ENCODE results near the gene PHLPP2. TPM values are rescaled to one million over a fixed set of nuclear protein-coding genes. Genes with fewer than 3 reads are reported as not detected.
"Not testable (repeated sequence)": the region's sequence is repeated elsewhere in the genome, so short reads cannot be mapped to it uniquely, and the experiment has no call there.

The PHLPP2 gene
- polyA plus RNA-seq, 4 donors = 3.6 to 31.7 (median 16.1) TPM

DNA sequence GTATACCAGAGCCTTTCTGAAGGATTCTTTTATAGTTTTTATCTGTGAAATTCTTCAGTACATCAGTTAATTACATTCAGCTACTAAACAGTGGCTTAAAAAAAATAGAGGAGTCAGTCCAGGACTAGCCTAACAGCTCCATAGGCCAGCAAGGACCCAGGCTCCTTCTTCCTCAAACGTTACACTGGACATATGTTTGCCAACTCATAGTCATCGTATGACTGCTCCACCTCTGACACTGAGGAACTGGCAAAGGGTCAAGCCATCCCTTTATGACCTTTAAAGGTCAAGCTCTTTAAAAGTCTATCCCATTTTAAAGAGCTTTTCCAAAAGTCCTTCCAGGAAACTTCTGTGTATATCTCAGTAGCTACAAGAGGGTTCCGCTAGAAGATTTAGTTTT, 36.6 kb downstream of the PHLPP2 start:
- H3K9me3 ChIP-seq (ENCODE audit: control insufficient read depth in 2 of 2, insufficient read depth in 1 of 2, low read depth in 1 of 2, low read length in 1 of 2) = no peaks in the 10 kb centered on the region
- H3K27ac ChIP-seq (ENCODE audit: low read depth in 1 of 3, low read length in 2 of 3) = no peak overlapping the region
- H3K4me3 ChIP-seq (ENCODE audit: low read depth in 1 of 3, low read length in 3 of 3) = no peak overlapping the region
- 72 to 84% (median 75%) methylated on average over 3 of the region's 3 CpGs for WGBS, 3 donors
- no peak for FAIRE-seq
- peaks cover 7 to 33% (median 26%) of the 10 kb centered on the region in 3 donors for H3K36me3 ChIP-seq (ENCODE audit: control insufficient read depth in 3 of 3, insufficient read depth in 2 of 3, low read depth in 1 of 3, low read length in 3 of 3)
- no peak for DNase-seq
- H3K27me3 ChIP-seq (ENCODE audit: control insufficient read depth in 3 of 3, insufficient read depth in 3 of 3, low read length in 3 of 3) = no peaks in the 10 kb centered on the region
- H3K4me1 ChIP-seq (ENCODE audit: control insufficient read depth in 3 of 3, insufficient read depth in 2 of 3, low read depth in 1 of 3, low read length in 2 of 3) = no peaks in the 10 kb centered on the region

DNA sequence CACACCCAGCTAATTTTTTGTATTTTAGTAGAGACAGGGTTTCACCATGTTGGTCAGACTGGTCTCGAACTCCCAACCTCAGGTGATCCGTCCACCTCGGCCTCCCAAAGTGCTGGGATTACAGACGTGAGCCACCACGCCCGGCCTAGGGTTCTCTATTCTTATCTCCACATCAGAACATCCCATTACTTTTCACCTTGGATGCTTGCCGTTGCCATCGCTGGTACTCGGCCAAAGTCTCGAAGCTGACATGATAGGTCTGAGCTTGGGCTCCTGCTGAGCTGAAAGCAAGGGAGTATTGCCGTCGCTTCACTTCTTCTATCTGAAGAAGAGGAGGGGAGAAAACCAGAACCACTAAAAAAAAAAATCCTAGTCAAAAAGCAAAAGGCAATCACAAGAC, 40.2 kb downstream of the PHLPP2 start:
- not testable (repeated sequence) for H3K4me1 ChIP-seq (ENCODE audit: control insufficient read depth in 3 of 3, insufficient read depth in 2 of 3, low read depth in 1 of 3, low read length in 2 of 3); H3K27ac ChIP-seq (ENCODE audit: low read depth in 1 of 3, low read length in 2 of 3); H3K4me3 ChIP-seq (ENCODE audit: low read depth in 1 of 3, low read length in 3 of 3); DNase-seq; H3K27me3 ChIP-seq (ENCODE audit: control insufficient read depth in 3 of 3, insufficient read depth in 3 of 3, low read length in 3 of 3); H3K9me3 ChIP-seq (ENCODE audit: control insufficient read depth in 2 of 2, insufficient read depth in 1 of 2, low read depth in 1 of 2, low read length in 1 of 2); FAIRE-seq
- WGBS, 3 donors = 94 to 97% (median 96%) methylated on average over 12 of the region's 12 CpGs
- peaks cover 7 to 33% (median 21%) of the 10 kb centered on the region in 3 donors for H3K36me3 ChIP-seq (ENCODE audit: control insufficient read depth in 3 of 3, insufficient read depth in 2 of 3, low read depth in 1 of 3, low read length in 3 of 3)

DNA sequence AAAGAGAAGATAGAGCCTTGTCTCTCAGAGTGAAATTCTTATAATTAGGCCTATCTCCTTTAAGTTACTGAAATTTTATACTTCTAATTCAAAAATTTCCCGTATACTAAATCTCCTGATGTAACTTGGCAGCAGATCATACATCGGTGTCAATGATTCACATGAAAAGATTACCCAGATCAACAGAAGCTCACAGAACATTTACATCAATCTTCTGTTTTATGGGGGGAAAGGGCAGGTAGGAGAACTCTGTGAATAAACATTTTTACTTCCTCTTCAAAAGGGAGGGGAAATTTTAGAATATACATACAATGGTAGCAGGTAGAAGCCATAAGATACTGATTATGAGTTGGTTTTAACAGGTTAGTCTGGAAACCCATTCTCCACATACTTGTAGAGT, 43.1 kb downstream of the PHLPP2 start:
- peaks cover 14 to 32% (median 18%) of the 10 kb centered on the region in 3 donors for H3K36me3 ChIP-seq (ENCODE audit: control insufficient read depth in 3 of 3, insufficient read depth in 2 of 3, low read depth in 1 of 3, low read length in 3 of 3)
- H3K4me1 ChIP-seq (ENCODE audit: control insufficient read depth in 3 of 3, insufficient read depth in 2 of 3, low read depth in 1 of 3, low read length in 2 of 3) = no peaks in the 10 kb centered on the region
- H3K27ac ChIP-seq (ENCODE audit: low read depth in 1 of 3, low read length in 2 of 3) = peak overlapping the region in 1 of 3 donors; percentile 50
- peaks cover 0 to 4% of the 10 kb centered on the region in 2 donors for H3K9me3 ChIP-seq (ENCODE audit: control insufficient read depth in 2 of 2, insufficient read depth in 1 of 2, low read depth in 1 of 2, low read length in 1 of 2)
- DNase-seq (peak; percentile 56 to 60), FAIRE-seq (no peak)
- H3K27me3 ChIP-seq (ENCODE audit: control insufficient read depth in 3 of 3, insufficient read depth in 3 of 3, low read length in 3 of 3) = no peaks in the 10 kb centered on the region
- 24 to 69% (median 39%) methylated on average over 2 of the region's 2 CpGs for WGBS, 3 donors
- H3K4me3 ChIP-seq (ENCODE audit: low read depth in 1 of 3, low read length in 3 of 3) = no peak overlapping the region

DNA sequence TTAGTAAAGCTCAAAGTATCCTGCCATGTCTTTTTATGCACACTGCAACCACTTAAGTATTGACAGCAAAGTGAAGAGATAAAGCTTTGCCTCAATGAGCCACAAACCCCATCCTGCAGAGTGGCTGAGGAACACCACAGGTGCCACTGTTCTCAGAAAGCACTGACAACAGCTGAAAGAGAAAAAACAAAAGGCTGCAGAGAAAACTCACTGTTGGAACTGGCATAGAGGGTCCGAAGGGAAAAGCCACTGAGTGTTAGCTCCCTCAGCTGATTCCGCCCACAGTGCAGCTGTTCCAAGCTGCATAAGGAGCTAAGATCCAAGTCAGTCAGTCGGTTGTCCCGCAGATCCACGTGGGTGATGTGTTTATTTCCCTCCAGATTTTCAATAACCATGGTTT, 48.3 kb downstream of the PHLPP2 start:
- DNase-seq (no peak), FAIRE-seq (no peak)
- H3K9me3 ChIP-seq (ENCODE audit: control insufficient read depth in 2 of 2, insufficient read depth in 1 of 2, low read depth in 1 of 2, low read length in 1 of 2) = no peaks in the 10 kb centered on the region
- peaks cover 9 to 29% (median 17%) of the 10 kb centered on the region in 3 donors for H3K36me3 ChIP-seq (ENCODE audit: control insufficient read depth in 3 of 3, insufficient read depth in 2 of 3, low read depth in 1 of 3, low read length in 3 of 3)
- no peaks in the 10 kb centered on the region for H3K4me1 ChIP-seq (ENCODE audit: control insufficient read depth in 3 of 3, insufficient read depth in 2 of 3, low read depth in 1 of 3, low read length in 2 of 3)
- WGBS, 3 donors = 86 to 94% (median 91%) methylated on average over 5 of the region's 5 CpGs
- no peak overlapping the region for H3K27ac ChIP-seq (ENCODE audit: low read depth in 1 of 3, low read length in 2 of 3)
- H3K4me3 ChIP-seq (ENCODE audit: low read depth in 1 of 3, low read length in 3 of 3) = no peak overlapping the region
- H3K27me3 ChIP-seq (ENCODE audit: control insufficient read depth in 3 of 3, insufficient read depth in 3 of 3, low read length in 3 of 3) = no peaks in the 10 kb centered on the region

DNA sequence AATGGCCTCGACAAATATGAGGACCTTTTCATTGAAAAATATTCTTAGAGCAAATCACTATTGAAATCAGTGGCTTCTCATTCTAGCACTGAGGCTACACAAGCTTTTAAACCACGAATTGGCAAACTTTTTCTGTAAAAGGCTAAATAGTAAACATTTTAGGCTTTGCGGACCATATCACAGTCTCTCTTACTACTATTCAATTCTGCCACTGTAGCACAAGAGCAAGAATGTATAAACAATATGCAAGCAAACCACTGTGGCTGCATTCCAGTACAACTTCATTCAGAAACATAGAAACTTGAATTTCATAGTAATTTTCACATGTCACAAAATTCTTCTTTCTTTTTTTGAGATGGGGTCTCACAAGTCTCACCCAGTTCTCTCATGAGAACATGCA, 49.1 kb downstream of the PHLPP2 start:
- DNase-seq (no peak), FAIRE-seq (no peak)
- H3K4me1 ChIP-seq (ENCODE audit: control insufficient read depth in 3 of 3, insufficient read depth in 2 of 3, low read depth in 1 of 3, low read length in 2 of 3) = peaks cover 0 to 4% (median 0%) of the 10 kb centered on the region in 3 donors
- H3K27me3 ChIP-seq (ENCODE audit: control insufficient read depth in 3 of 3, insufficient read depth in 3 of 3, low read length in 3 of 3) = no peaks in the 10 kb centered on the region
- WGBS, 3 donors = 77 to 89% (median 84%) methylated on average over 3 of the region's 3 CpGs
- peaks cover 9 to 30% (median 21%) of the 10 kb centered on the region in 3 donors for H3K36me3 ChIP-seq (ENCODE audit: control insufficient read depth in 3 of 3, insufficient read depth in 2 of 3, low read depth in 1 of 3, low read length in 3 of 3)
- H3K27ac ChIP-seq (ENCODE audit: low read depth in 1 of 3, low read length in 2 of 3) = no peak overlapping the region
- no peak overlapping the region for H3K4me3 ChIP-seq (ENCODE audit: low read depth in 1 of 3, low read length in 3 of 3)
- H3K9me3 ChIP-seq (ENCODE audit: control insufficient read depth in 2 of 2, insufficient read depth in 1 of 2, low read depth in 1 of 2, low read length in 1 of 2) = no peaks in the 10 kb centered on the region

DNA sequence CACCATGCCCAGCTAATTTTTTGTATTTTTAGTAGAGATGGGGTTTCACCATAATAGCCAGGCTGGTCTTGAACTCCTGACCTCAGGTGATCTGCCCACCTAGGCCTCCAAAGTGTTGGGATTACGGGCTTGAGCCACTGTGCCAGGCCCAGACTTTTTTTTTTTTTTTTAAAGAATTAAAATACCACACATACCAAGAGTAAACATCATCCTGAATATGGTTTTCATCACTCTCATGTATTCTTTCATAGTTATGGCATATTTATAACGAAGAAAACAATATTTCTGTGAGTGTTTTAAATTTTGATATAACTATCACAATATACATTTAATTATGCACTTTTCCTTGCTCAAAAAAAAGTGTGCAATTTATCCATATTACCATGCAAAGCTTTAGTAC, 50.3 kb downstream of the PHLPP2 start:
- DNase-seq (no peak), FAIRE-seq (no peak)
- Histone ChIP-seq H3K36me3 (ENCODE audit: control insufficient read depth in 3 of 3, insufficient read depth in 2 of 3, low read depth in 1 of 3, low read length in 3 of 3) (peaks cover 10 to 32% (median 24%) of the 10 kb centered on the region in 3 donors), H3K27me3 (ENCODE audit: control insufficient read depth in 3 of 3, insufficient read depth in 3 of 3, low read length in 3 of 3) (no peaks in the 10 kb centered on the region), H3K4me1 (ENCODE audit: control insufficient read depth in 3 of 3, insufficient read depth in 2 of 3, low read depth in 1 of 3, low read length in 2 of 3) (peaks cover 0 to 13% (median 0%) of the 10 kb centered on the region in 3 donors), H3K9me3 (ENCODE audit: control insufficient read depth in 2 of 2, insufficient read depth in 1 of 2, low read depth in 1 of 2, low read length in 1 of 2) (no peaks in the 10 kb centered on the region), H3K4me3 (ENCODE audit: low read depth in 1 of 3, low read length in 3 of 3) (no peak overlapping the region), H3K27ac (ENCODE audit: low read depth in 1 of 3, low read length in 2 of 3) (no peak overlapping the region)
- 93 to 99% (median 94%) methylated on average over 2 of the region's 2 CpGs for WGBS, 3 donors

DNA sequence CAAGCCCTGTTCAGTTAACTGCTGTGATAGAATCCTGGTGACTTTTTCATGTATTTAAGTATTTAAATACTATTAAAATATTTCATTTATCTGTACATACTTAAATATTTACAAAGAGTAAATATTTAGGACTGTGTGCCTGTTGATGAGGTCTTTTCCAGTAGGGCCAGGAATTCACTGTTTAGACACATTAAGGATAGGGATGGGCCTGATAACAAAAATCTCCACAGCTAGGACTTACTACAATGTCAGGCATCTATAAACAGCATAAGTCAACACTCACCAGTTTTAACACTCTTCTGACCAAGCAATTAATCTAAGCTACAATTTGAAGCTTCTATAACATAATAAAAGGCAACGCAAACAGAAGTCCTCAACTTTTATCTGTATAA, 50.9 kb downstream of the PHLPP2 start:
- DNase-seq (no peak), FAIRE-seq (no peak)
- H3K4me3 ChIP-seq (ENCODE audit: low read depth in 1 of 3, low read length in 3 of 3) = no peak overlapping the region
- WGBS, 3 donors = 92 to 99% (median 97%) methylated on average over 1 of the region's 1 CpG
- no peaks in the 10 kb centered on the region for H3K9me3 ChIP-seq (ENCODE audit: control insufficient read depth in 2 of 2, insufficient read depth in 1 of 2, low read depth in 1 of 2, low read length in 1 of 2)
- no peaks in the 10 kb centered on the region for H3K27me3 ChIP-seq (ENCODE audit: control insufficient read depth in 3 of 3, insufficient read depth in 3 of 3, low read length in 3 of 3)
- no peak overlapping the region for H3K27ac ChIP-seq (ENCODE audit: low read depth in 1 of 3, low read length in 2 of 3)
- peaks cover 0 to 15% (median 0%) of the 10 kb centered on the region in 3 donors for H3K4me1 ChIP-seq (ENCODE audit: control insufficient read depth in 3 of 3, insufficient read depth in 2 of 3, low read depth in 1 of 3, low read length in 2 of 3)
- H3K36me3 ChIP-seq (ENCODE audit: control insufficient read depth in 3 of 3, insufficient read depth in 2 of 3, low read depth in 1 of 3, low read length in 3 of 3) = peaks cover 6 to 32% (median 24%) of the 10 kb centered on the region in 3 donors

DNA sequence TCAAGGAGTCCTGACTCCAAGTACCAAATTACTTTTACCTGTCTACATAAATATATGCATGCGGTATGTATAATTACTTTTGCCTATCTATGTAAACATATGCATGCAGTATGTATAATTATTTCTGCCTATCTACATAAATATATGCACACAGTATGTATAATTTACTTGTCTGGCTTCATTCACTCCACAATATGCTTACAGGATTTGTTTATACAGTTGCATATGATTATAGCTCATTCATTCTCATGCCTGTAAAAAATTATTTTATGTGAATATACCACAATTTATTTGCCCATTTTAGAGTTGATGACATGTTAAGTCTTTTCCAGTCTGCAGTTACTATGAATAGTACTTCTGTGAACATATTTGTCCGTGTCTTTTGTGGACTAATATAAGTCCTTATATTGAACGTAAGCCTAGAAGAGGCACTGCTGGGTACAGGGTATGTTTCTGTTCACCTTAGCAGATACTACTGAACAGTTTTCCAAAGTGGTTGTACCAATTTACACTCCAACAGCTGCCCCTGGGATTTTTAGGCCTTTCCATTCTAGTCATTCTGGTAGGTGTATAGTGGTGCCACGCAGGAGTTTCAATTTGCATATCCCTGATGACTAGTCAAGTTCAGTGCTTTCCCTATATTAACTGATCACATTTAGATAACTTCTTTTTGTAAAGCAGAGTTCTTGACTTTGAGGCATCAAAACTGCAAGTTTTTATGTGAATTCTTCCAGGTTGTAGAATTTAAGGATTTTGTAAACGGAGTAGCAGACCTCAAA, 51.5 kb downstream of the PHLPP2 start:
- WGBS, 3 donors = 90 to 96% (median 92%) methylated on average over 5 of the region's 5 CpGs
- Histone ChIP-seq H3K4me3 (ENCODE audit: low read depth in 1 of 3, low read length in 3 of 3) (no peak overlapping the region), H3K27ac (ENCODE audit: low read depth in 1 of 3, low read length in 2 of 3) (no peak overlapping the region), H3K36me3 (ENCODE audit: control insufficient read depth in 3 of 3, insufficient read depth in 2 of 3, low read depth in 1 of 3, low read length in 3 of 3) (peaks cover 5 to 28% (median 25%) of the 10 kb centered on the region in 3 donors), H3K9me3 (ENCODE audit: control insufficient read depth in 2 of 2, insufficient read depth in 1 of 2, low read depth in 1 of 2, low read length in 1 of 2) (no peaks in the 10 kb centered on the region), H3K27me3 (ENCODE audit: control insufficient read depth in 3 of 3, insufficient read depth in 3 of 3, low read length in 3 of 3) (no peaks in the 10 kb centered on the region), H3K4me1 (ENCODE audit: control insufficient read depth in 3 of 3, insufficient read depth in 2 of 3, low read depth in 1 of 3, low read length in 2 of 3) (peaks cover 0 to 18% (median 0%) of the 10 kb centered on the region in 3 donors)
- FAIRE-seq (no peak), DNase-seq (no peak)

Measured in small intestine (tissue), 7 donors.